ENCODE data around the gene CARD14.

CARD14 gene

DNA sequence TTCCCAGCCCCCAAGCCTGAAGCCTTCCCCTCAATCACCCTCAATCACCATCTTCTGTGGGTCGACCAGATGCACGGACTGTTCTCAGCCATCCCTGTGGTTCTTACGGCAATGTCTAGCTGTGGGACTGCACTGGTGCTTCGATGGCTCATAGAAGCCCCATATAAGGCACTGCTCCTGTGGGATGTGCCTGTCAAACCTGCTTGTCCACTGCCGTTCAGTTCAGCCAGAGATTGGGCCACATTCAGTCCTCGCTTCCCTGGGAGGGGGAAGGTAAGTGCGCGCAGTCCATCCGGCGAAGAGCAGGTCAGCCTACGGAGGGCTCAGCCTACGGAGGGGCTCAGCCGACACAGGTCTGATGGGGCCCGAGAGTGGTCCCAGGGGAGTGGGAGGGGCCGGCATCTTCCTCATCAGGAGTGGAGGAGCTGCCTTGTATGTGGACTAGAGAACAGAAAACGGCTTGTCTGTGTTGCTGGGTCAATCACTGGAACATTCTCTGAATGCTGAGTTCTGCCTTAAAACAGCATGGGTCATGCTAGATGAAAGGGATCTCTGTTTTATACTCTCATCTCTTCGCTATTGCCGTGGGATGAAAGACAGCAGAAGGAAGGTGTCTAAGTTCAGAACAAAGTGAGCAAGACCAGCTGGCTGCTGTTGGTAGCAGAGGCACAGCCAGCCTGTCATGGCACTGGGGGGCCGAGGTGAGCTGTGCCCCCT lies at the start of gene CARD14:
TSS of gene CARD14 (plus strand) at position 247 of the 717 bp plus-strand sequence. CDS start 11,409 bp downstream, outside the sequence.
- H3K9me3 Mint-ChIP-seq: no peaks in the 10 kb centered on the region
- no peak within 1 kb of the TSS for H3K27ac Mint-ChIP-seq
- no peaks in the 10 kb centered on the region for H3K36me3 Mint-ChIP-seq (ENCODE audit: low read depth)
- H3K4me3 Mint-ChIP-seq: no peak within 1 kb of the TSS
- no peak for DNase-seq (ENCODE audit: low spot score)
- no peaks in the 10 kb centered on the region for H3K27me3 Mint-ChIP-seq (ENCODE audit: low read depth)
- H3K4me1 Mint-ChIP-seq (ENCODE audit: low read depth): no peaks in the 10 kb centered on the region

- DNase-seq (ENCODE audit: low spot score): no peak
- no peaks in the 10 kb centered on the region for H3K36me3 Mint-ChIP-seq (ENCODE audit: low read depth)
- no peaks in the 10 kb centered on the region for H3K9me3 Mint-ChIP-seq
- no peaks in the 10 kb centered on the region for H3K4me1 Mint-ChIP-seq (ENCODE audit: low read depth)
- no peak overlapping the region for H3K4me3 Mint-ChIP-seq
- peaks cover 6% of the 10 kb centered on the region for H3K27me3 Mint-ChIP-seq (ENCODE audit: low read depth)
- H3K27ac Mint-ChIP-seq: no peak overlapping the region
These were observed 47.7 kb upstream of the CARD14 start for GRCh38 chr17:80122026-80122575.

- Mint-ChIP-seq H3K27ac (no peak overlapping the region), H3K9me3 (no peaks in the 10 kb centered on the region), H3K27me3 (ENCODE audit: low read depth) (peaks cover 9% of the 10 kb centered on the region), H3K36me3 (ENCODE audit: low read depth) (no peaks in the 10 kb centered on the region), H3K4me3 (no peak overlapping the region), H3K4me1 (ENCODE audit: low read depth) (no peaks in the 10 kb centered on the region)
- no peak for DNase-seq (ENCODE audit: low spot score)
These were observed 46.8 kb upstream of the CARD14 start for GRCh38 chr17:80122926-80123505.

GRCh38 chr17:80123791-80124190 lies 46.0 kb upstream of the CARD14 start:
- no peak for DNase-seq (ENCODE audit: low spot score)
- Mint-ChIP-seq H3K36me3 (ENCODE audit: low read depth) (no peaks in the 10 kb centered on the region), H3K27me3 (ENCODE audit: low read depth) (peaks cover 14% of the 10 kb centered on the region), H3K9me3 (no peaks in the 10 kb centered on the region), H3K27ac (no peak overlapping the region), H3K4me3 (no peak overlapping the region), H3K4me1 (ENCODE audit: low read depth) (no peaks in the 10 kb centered on the region)

- Mint-ChIP-seq H3K27me3 (ENCODE audit: low read depth) (peaks cover 17% of the 10 kb centered on the region), H3K9me3 (no peaks in the 10 kb centered on the region), H3K27ac (no peak overlapping the region), H3K36me3 (ENCODE audit: low read depth) (no peaks in the 10 kb centered on the region), H3K4me1 (ENCODE audit: low read depth) (no peaks in the 10 kb centered on the region), H3K4me3 (no peak overlapping the region)
- no peak for DNase-seq (ENCODE audit: low spot score)
These were observed 45.4 kb upstream of the CARD14 start for GRCh38 chr17:80124351-80124981.

GRCh38 chr17:80125656-80126448 lies 44.0 kb upstream of the CARD14 start:
- Mint-ChIP-seq H3K36me3 (ENCODE audit: low read depth) (no peaks in the 10 kb centered on the region), H3K4me1 (ENCODE audit: low read depth) (no peaks in the 10 kb centered on the region), H3K4me3 (no peak overlapping the region), H3K9me3 (no peaks in the 10 kb centered on the region), H3K27ac (no peak overlapping the region), H3K27me3 (ENCODE audit: low read depth) (peaks cover 17% of the 10 kb centered on the region)
- DNase-seq (ENCODE audit: low spot score): no peak

- H3K4me1 Mint-ChIP-seq (ENCODE audit: low read depth): no peaks in the 10 kb centered on the region
- H3K27me3 Mint-ChIP-seq (ENCODE audit: low read depth): peaks cover 17% of the 10 kb centered on the region
- no peak overlapping the region for H3K4me3 Mint-ChIP-seq
- H3K36me3 Mint-ChIP-seq (ENCODE audit: low read depth): no peaks in the 10 kb centered on the region
- no peaks in the 10 kb centered on the region for H3K9me3 Mint-ChIP-seq
- DNase-seq (ENCODE audit: low spot score): no peak
- no peak overlapping the region for H3K27ac Mint-ChIP-seq
These were observed 43.4 kb upstream of the CARD14 start for GRCh38 chr17:80126449-80126715.

DNA sequence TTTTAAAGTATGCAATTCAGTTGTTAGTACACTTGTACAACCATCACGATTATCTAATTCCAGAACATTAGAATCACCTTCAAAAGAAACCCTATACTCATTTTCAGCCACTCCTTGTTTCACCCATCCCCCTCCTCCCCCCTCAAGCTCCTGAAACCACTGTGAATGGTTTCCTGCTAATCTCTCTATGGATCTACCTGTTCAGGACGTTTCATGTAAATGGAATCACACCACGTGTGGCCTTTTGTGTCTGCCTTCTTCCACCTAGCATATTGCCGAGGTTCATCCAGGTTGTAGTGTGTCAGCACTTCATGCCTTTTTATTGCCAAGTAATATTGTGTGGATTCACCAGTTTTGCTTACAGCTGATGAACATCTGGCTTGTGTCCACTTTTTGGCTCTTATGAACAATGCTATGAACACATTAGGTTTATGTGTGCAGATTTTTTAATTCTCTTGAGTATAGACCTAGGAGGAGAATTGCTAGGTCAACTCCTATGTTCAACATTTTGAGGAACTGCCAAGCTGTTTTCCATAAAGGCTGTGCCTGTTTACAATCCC lies 40.7 kb upstream of the CARD14 start:
- Mint-ChIP-seq H3K36me3 (ENCODE audit: low read depth) (peaks cover 13% of the 10 kb centered on the region), H3K27me3 (ENCODE audit: low read depth) (peaks cover 17% of the 10 kb centered on the region), H3K4me1 (ENCODE audit: low read depth) (no peaks in the 10 kb centered on the region), H3K9me3 (no peaks in the 10 kb centered on the region), H3K4me3 (no peak overlapping the region), H3K27ac (no peak overlapping the region)
- no peak for DNase-seq (ENCODE audit: low spot score)

DNA sequence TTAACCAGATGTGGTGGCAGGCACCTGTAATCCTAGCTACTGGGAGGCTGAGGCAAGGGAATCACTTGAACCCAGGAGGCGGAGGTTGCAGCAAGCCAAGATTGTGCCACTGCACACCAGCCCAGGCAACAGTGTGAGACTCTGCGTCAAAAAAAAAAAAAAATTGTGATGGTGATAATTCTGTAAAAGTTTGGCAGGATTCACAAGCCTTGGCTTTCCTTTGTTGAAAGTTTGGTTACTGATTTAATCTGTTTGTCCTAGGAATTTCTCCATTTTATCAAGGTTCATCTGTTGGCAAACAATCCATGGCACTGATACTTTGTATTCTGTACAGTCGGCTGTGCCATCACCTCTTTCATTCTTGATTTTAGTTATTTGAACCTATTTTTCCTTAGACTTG lies 38.8 kb upstream of the CARD14 start:
- H3K27ac Mint-ChIP-seq: no peak overlapping the region
- no peaks in the 10 kb centered on the region for H3K4me1 Mint-ChIP-seq (ENCODE audit: low read depth)

DNA sequence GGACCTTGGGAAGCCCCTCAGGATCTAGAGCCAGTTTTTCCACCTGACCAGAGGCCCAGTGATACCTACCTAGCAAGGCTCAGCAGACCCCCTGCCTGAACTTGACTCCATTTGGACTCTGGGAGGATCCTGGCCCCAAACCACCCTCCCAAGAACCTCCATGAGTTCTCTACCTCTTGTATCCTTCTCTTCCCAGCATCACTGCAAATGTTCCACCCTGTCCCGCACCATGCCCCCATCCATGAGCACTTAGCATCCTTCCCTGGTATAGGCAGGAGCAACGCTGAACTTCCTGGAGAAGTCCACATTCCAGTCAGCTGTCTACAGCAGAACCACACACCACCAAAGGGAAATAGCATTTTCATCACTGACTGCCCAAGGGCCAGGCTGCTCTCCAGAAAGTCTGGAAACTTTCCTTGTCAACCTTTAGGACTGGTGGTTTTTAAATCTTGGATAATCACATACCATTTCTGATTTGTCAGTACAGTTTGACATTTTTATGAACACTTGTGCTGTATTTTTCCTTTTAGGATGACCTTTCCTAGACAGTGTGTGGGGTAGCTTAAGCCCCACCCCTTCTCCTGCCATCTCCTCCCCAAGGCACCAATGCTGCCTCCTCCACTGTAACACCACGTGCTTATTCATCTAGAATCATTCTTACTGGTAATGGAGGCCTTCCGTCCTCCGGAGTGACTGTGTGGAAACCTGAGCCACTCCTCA lies 36.8 kb upstream of the CARD14 start:
- Mint-ChIP-seq H3K27me3 (ENCODE audit: low read depth) (peaks cover 8% of the 10 kb centered on the region), H3K36me3 (ENCODE audit: low read depth) (peaks cover 44% of the 10 kb centered on the region), H3K4me3 (no peak overlapping the region), H3K27ac (no peak overlapping the region), H3K4me1 (ENCODE audit: low read depth) (no peaks in the 10 kb centered on the region), H3K9me3 (no peaks in the 10 kb centered on the region)
- DNase-seq (ENCODE audit: low spot score): no peak

More for the DNA sequence above, 38.8 kb upstream of the CARD14 start:
- DNase-seq (ENCODE audit: low spot score): no peak
- Mint-ChIP-seq H3K9me3 (no peaks in the 10 kb centered on the region), H3K36me3 (ENCODE audit: low read depth) (peaks cover 26% of the 10 kb centered on the region), H3K27me3 (ENCODE audit: low read depth) (peaks cover 17% of the 10 kb centered on the region), H3K4me3 (no peak overlapping the region)

DNA sequence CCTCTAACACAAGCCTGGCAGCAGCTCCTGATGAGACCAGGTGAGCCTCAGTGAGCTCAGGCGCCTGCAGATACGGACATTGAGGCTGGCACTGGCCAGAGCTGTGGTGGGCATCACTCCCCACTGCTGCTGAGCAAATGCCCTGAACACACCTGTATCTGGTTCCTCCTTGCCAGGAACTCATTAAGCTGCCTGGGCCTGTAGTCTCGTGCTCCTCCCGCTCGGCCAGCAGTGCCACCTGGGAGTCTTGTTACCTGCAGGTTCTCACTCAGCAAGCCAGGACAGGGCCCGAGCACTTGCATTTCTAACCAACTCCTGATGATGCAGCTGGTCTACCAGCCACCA lies 36.2 kb upstream of the CARD14 start:
- H3K4me1 Mint-ChIP-seq (ENCODE audit: low read depth): no peaks in the 10 kb centered on the region
- H3K4me3 Mint-ChIP-seq: no peak overlapping the region
- no peak for DNase-seq (ENCODE audit: low spot score)
- H3K27ac Mint-ChIP-seq: no peak overlapping the region
- H3K36me3 Mint-ChIP-seq (ENCODE audit: low read depth): peaks cover 47% of the 10 kb centered on the region
- peaks cover 4% of the 10 kb centered on the region for H3K27me3 Mint-ChIP-seq (ENCODE audit: low read depth)
- H3K9me3 Mint-ChIP-seq: no peaks in the 10 kb centered on the region

- H3K36me3 Mint-ChIP-seq (ENCODE audit: low read depth): peaks cover 78% of the 10 kb centered on the region
- peaks cover 5% of the 10 kb centered on the region for H3K4me1 Mint-ChIP-seq (ENCODE audit: low read depth)
- no peak for DNase-seq (ENCODE audit: low spot score)
- no peak overlapping the region for H3K4me3 Mint-ChIP-seq
- no peaks in the 10 kb centered on the region for H3K27me3 Mint-ChIP-seq (ENCODE audit: low read depth)
- no peak overlapping the region for H3K27ac Mint-ChIP-seq
- no peaks in the 10 kb centered on the region for H3K9me3 Mint-ChIP-seq
These were observed 32.7 kb upstream of the CARD14 start for GRCh38 chr17:80137131-80137530.

GRCh38 chr17:80138856-80139426 lies 30.9 kb upstream of the CARD14 start:
- peaks cover 77% of the 10 kb centered on the region for H3K36me3 Mint-ChIP-seq (ENCODE audit: low read depth)
- DNase-seq (ENCODE audit: low spot score): no peak

More at GRCh38 chr17:80138856-80139426, 30.9 kb upstream of the CARD14 start:
- H3K27me3 Mint-ChIP-seq (ENCODE audit: low read depth): no peaks in the 10 kb centered on the region
- no peak overlapping the region for H3K4me3 Mint-ChIP-seq
- H3K4me1 Mint-ChIP-seq (ENCODE audit: low read depth): peaks cover 6% of the 10 kb centered on the region
- H3K9me3 Mint-ChIP-seq: no peaks in the 10 kb centered on the region
- H3K27ac Mint-ChIP-seq: no peak overlapping the region

All from T-helper 2 cell treated with Interferon-gamma antibody and Interleukin-4, amounts not matched to agents 5 μg/mL and 100 μg/mL, for 36 hours (primary cell).